Lower leg skin (tissue), 4 donors: ENCODE measurements around the gene MT1E. TPM values are rescaled to one million over a fixed set of nuclear protein-coding genes. Genes with fewer than 3 reads are reported as not detected.
A peak's percentile ranks its signal among the peaks of the same experiment; 100 is the strongest.

Experiments
- DNase-seq, 2 donors: peaks; one replicate each; pipeline ENCODE4 v3.0.0-alpha.2; 2019; ENCODE audit warnings: low spot score in 2 of 2
- H3K4me3 ChIP-seq: fragments of 200-600 bp; sonication (generic); 2 replicates; pipeline ENCODE4 v1.5.1; 2017; ENCODE audit warnings: mild to moderate bottlenecking, low read depth; ENCODE audit not compliant: poor library complexity, severe bottlenecking
- CTCF ChIP-seq, 3 donors: fragments of 450-650 bp; IDR thresholded peaks; one replicate each; pipeline ENCODE4 v1.5.1; 2016; ENCODE audit warnings: antibody characterized with exemption in 3 of 3, mild to moderate bottlenecking in 3 of 3, moderate library complexity in 2 of 3
- POLR2A ChIP-seq, 2 donors: fragments of 450-650 bp; IDR thresholded peaks; one replicate each; pipeline ENCODE4 v1.6.1; 2016 to 2017; ENCODE audit warnings: antibody characterized with exemption in 2 of 2, mild to moderate bottlenecking in 1 of 2, moderate library complexity in 1 of 2
- WGBS, 2 donors: methylation state at CpG; one replicate each; pipeline ENCODE4 v1.1.5; 2018; 5-methylcytosine and 5-hydroxymethylcytosine counted together
- intact Hi-C: fragments of 100-400 bp; cut with DNase I; formaldehyde crosslinking; loops from one replicate; pipeline ENCODE4 v1.15.0; 2023; ENCODE audit warnings: low total_unique reads
- total RNA-seq, 4 donors: library from RNA; depleted of rRNA; stranded (reverse); fragments of >200 nt; gene quantifications; one replicate each; pipeline ENCODE4 v1.1.0, GENCODE V29; 2016

The MT1E gene
- total RNA-seq, 4 donors from 2014 or later, result 140 to 437 (median 224) TPM

DNA sequence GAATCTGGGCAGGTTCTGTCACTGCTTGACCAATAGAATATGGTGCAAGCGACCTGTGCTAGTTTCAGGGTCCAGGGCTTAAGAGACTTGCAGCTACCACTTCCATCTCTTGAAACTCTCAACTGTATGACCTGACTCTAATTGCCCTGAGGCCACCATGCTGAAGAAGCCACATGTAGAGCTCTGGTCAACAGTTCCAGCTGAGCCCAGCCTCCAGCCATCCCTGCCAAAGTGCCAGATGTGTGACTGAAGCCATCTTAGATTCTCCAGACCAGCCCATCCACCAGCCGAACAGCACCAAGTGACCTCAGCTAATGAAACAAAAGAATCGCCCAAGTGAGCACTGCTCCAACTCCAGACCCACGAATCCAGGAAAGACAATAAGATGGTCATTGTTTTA is 20.6 kb upstream of the MT1E start:
- H3K4me3 ChIP-seq, result no peak overlapping the region
- WGBS, 2 donors, result 82 to 83% methylated on average over 4 of the region's 4 CpGs
- intact Hi-C loops, result loop anchor here (10.0 kb wide), 2 partner anchors 80 to 90 kb away; partner anchors contain the start of gene MT1X
- peak in 1 of 2 donors; percentile 84 for DNase-seq
- no peak for TF ChIP-seq POLR2A (IDR thresholded peaks at IDR 0.05)
- TF ChIP-seq CTCF (IDR thresholded peaks at IDR 0.05), result no peak

- DNase-seq, result peak in 1 of 2 donors; percentile 37
- intact Hi-C loops, result loop anchor here (10.0 kb wide), 2 partner anchors 79 to 91 kb away; partner anchors contain the start of gene MT1X
- no peak for TF ChIP-seq POLR2A (IDR thresholded peaks at IDR 0.05)
- no peak for TF ChIP-seq CTCF (IDR thresholded peaks at IDR 0.05)
- WGBS, 2 donors, result 43 to 62% methylated on average over 1 of the region's 1 CpG
- no peak overlapping the region for H3K4me3 ChIP-seq
Measured at GRCh38 chr16:56605475-56605874, 20.1 kb upstream of the MT1E start.

DNA sequence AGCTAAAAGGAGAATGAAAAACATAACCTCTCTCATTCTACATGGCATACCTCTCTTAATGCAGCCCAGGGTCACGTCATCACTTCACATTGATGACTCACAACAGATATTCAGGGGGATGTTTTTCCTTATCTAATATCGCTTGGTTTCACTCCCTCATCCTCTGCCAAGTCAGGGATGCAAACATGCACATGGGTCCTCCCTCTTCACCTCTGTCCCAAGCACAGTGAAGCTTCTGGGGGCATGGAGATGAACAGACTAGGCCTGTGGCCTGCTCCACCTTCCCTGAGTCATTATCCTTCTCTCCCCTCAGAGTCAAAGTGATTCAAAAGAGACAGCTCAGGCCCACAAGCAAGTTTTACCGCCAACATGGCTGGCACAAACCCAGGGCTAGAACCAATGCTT is 19.5 kb upstream of the MT1E start:
- H3K4me3 ChIP-seq, result no peak overlapping the region
- intact Hi-C loops, result loop anchor here (10.0 kb wide), 2 partner anchors 79 to 91 kb away; partner anchors contain the start of gene MT1X
- DNase-seq, result no peak
- 29 to 31% methylated on average over 3 of the region's 3 CpGs for WGBS, 2 donors
- no peak for TF ChIP-seq CTCF (IDR thresholded peaks at IDR 0.05)
- TF ChIP-seq POLR2A (IDR thresholded peaks at IDR 0.05), result no peak

GRCh38 chr16:56606476-56607108 is 19.0 kb upstream of the MT1E start:
- H3K4me3 ChIP-seq, result no peak overlapping the region
- 14 to 18% methylated on average over 8 of the region's 8 CpGs for WGBS, 2 donors
- peak in 1 of 2 donors; percentile 78 for DNase-seq
- intact Hi-C loops, result loop anchor here (10.0 kb wide), 2 partner anchors 78 to 92 kb away; partner anchors contain the start of gene MT1X
- TF ChIP-seq CTCF (IDR thresholded peaks at IDR 0.05) (no peak), POLR2A (IDR thresholded peaks at IDR 0.05) (no peak)

GRCh38 chr16:56607109-56607618 is 18.4 kb upstream of the MT1E start:
- 7 to 13% methylated on average over 14 of the region's 14 CpGs for WGBS, 2 donors
- TF ChIP-seq CTCF (IDR thresholded peaks at IDR 0.05) (no peak), POLR2A (IDR thresholded peaks at IDR 0.05) (no peak)
- H3K4me3 ChIP-seq, result no peak overlapping the region
- intact Hi-C loops, result loop anchor here (10.0 kb wide), 2 partner anchors 78 to 92 kb away; partner anchors contain the start of gene MT1X
- peak; percentile 91 to 98 for DNase-seq
